ENCODE measurements around the gene NSF. TPM values are rescaled to one million over a fixed set of nuclear protein-coding genes. Genes with fewer than 3 reads are reported as not detected.
"Not testable (repeated sequence)": the region's sequence is repeated elsewhere in the genome, so short reads cannot be mapped to it uniquely, and the experiment has no call there.

Gene NSF
- total RNA-seq, 4 donors from 2014 or later = 18.1 to 51.3 (median 47.0) TPM

- H3K27me3 ChIP-seq; H3K4me1 ChIP-seq; H3K9me3 ChIP-seq; in situ Hi-C loops (cut with MboI; ENCODE audit: low pct_ligation_motif_present in 1 of 4, low pct_unique_long_range_greater_than_20kb in 1 of 4, low sequenced_read_pairs in 3 of 4); intact Hi-C loops (cut with DNase I; ENCODE audit: low total_unique reads); H3K4me3 ChIP-seq; H3K36me3 ChIP-seq; DNase-seq; H3K27ac ChIP-seq: not testable (repeated sequence)
- no CpG with 5 or more reads among the region's 3 CpGs for WGBS, 2 donors (ENCODE audit: low coverage in 1 of 2)
Measured at GRCh38 chr17:46696522-46696921, 106.1 kb downstream of the NSF start.

GRCh38 chr17:46699014-46699413 is 108.5 kb downstream of the NSF start:
- H3K27ac ChIP-seq; in situ Hi-C loops (cut with MboI; ENCODE audit: low pct_ligation_motif_present in 1 of 4, low pct_unique_long_range_greater_than_20kb in 1 of 4, low sequenced_read_pairs in 3 of 4); H3K9me3 ChIP-seq; intact Hi-C loops (cut with DNase I; ENCODE audit: low total_unique reads); H3K36me3 ChIP-seq; DNase-seq; H3K4me3 ChIP-seq; H3K27me3 ChIP-seq; H3K4me1 ChIP-seq: not testable (repeated sequence)
- WGBS, 2 donors (ENCODE audit: low coverage in 1 of 2) = no CpG with 5 or more reads among the region's 2 CpGs

- H3K9me3 ChIP-seq = no peaks in the 10 kb centered on the region
- 86 to 88% methylated on average over 3 to 4 of the region's 4 CpGs for WGBS, 2 donors (ENCODE audit: low coverage in 1 of 2)
- in situ Hi-C loops (cut with MboI; ENCODE audit: low pct_ligation_motif_present in 1 of 4, low pct_unique_long_range_greater_than_20kb in 1 of 4, low sequenced_read_pairs in 3 of 4) = no loop called here
- H3K4me3 ChIP-seq = no peak overlapping the region
- H3K4me1 ChIP-seq = no peaks in the 10 kb centered on the region
- intact Hi-C loops (cut with DNase I; ENCODE audit: low total_unique reads) = no loop called here
- no peak for DNase-seq
- H3K36me3 ChIP-seq = peaks cover 0 to 31% (median 0%) of the 10 kb centered on the region in 4 donors
- no peaks in the 10 kb centered on the region for H3K27me3 ChIP-seq
- TF ChIP-seq POLR2AphosphoS5 (IDR thresholded peaks at IDR 0.05) (no peak), EP300 (IDR thresholded peaks at IDR 0.05; ENCODE audit: low read depth) (no peak), POLR2A (IDR thresholded peaks at IDR 0.05) (no peak), CTCF (IDR thresholded peaks at IDR 0.05) (no peak)
- H3K27ac ChIP-seq = no peak overlapping the region
Measured at GRCh38 chr17:46717999-46718398, 127.5 kb downstream of the NSF start.

GRCh38 chr17:46719891-46720290 is 129.4 kb downstream of the NSF start:
- intact Hi-C loops (cut with DNase I; ENCODE audit: low total_unique reads) = no loop called here
- Histone ChIP-seq H3K36me3 (peaks cover 0 to 22% (median 0%) of the 10 kb centered on the region in 4 donors), H3K27ac (no peak overlapping the region), H3K4me3 (no peak overlapping the region), H3K27me3 (no peaks in the 10 kb centered on the region), H3K4me1 (no peaks in the 10 kb centered on the region), H3K9me3 (no peaks in the 10 kb centered on the region)
- in situ Hi-C loops (cut with MboI; ENCODE audit: low pct_ligation_motif_present in 1 of 4, low pct_unique_long_range_greater_than_20kb in 1 of 4, low sequenced_read_pairs in 3 of 4) = no loop called here
- 77 to 79% methylated on average over 3 of the region's 3 CpGs for WGBS, 2 donors (ENCODE audit: low coverage in 1 of 2)
- no peak for DNase-seq
- TF ChIP-seq POLR2AphosphoS5 (IDR thresholded peaks at IDR 0.05) = no peak
- no peak for TF ChIP-seq CTCF (IDR thresholded peaks at IDR 0.05)
- TF ChIP-seq POLR2A (IDR thresholded peaks at IDR 0.05) = no peak
- TF ChIP-seq EP300 (IDR thresholded peaks at IDR 0.05; ENCODE audit: low read depth) = no peak

GRCh38 chr17:46720408-46720807 is 129.9 kb downstream of the NSF start:
- H3K4me3 ChIP-seq = no peak overlapping the region
- no peaks in the 10 kb centered on the region for H3K9me3 ChIP-seq
- in situ Hi-C loops (cut with MboI; ENCODE audit: low pct_ligation_motif_present in 1 of 4, low pct_unique_long_range_greater_than_20kb in 1 of 4, low sequenced_read_pairs in 3 of 4) = no loop called here
- H3K36me3 ChIP-seq = peaks cover 0 to 17% (median 0%) of the 10 kb centered on the region in 4 donors
- no peaks in the 10 kb centered on the region for H3K4me1 ChIP-seq
- DNase-seq = no peak
- H3K27me3 ChIP-seq = no peaks in the 10 kb centered on the region
- H3K27ac ChIP-seq = no peak overlapping the region
- intact Hi-C loops (cut with DNase I; ENCODE audit: low total_unique reads) = no loop called here
- no peak for TF ChIP-seq POLR2AphosphoS5 (IDR thresholded peaks at IDR 0.05)
- no peak for TF ChIP-seq CTCF (IDR thresholded peaks at IDR 0.05)
- TF ChIP-seq EP300 (IDR thresholded peaks at IDR 0.05; ENCODE audit: low read depth) = no peak
- TF ChIP-seq POLR2A (IDR thresholded peaks at IDR 0.05) = no peak
- 71 to 80% methylated on average over 4 to 5 of the region's 5 CpGs for WGBS, 2 donors (ENCODE audit: low coverage in 1 of 2)

All from transverse colon (tissue), 4 donors.